ENCODE data around the gene RNF19B. TPM values are rescaled to one million over a fixed set of nuclear protein-coding genes. Genes with fewer than 3 reads are reported as not detected.

Gene RNF19B
- total RNA-seq, 1 donor from 2014 or later: 20.1 TPM

DNA sequence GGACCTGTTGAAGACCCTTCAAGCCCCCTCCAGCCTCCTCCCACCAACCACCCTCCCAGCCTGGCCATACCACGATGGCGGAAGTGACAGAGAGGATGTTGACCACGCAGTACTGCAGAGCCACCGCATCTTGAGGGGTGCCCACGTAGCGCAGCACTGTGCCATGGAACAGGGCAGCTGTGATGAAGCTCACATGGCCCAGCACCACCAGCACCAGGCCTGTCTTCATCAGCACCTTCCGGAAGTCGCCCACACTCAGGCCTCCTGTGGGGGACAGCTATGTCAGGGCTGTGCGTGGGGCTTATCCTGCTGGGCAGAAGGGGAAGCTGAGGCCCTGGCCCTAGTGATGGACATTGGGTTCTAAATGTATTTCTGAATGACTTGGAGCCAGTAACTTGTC is 66.6 kb downstream of the RNF19B start:
- Mint-ChIP-seq H3K27ac (no peak overlapping the region), H3K36me3 (no peaks in the 10 kb centered on the region), H3K27me3 (peaks cover 55% of the 10 kb centered on the region), H3K9me3 (no peaks in the 10 kb centered on the region), H3K4me1 (ENCODE audit: unreplicated experiment) (peaks cover 9% of the 10 kb centered on the region), H3K4me3 (no peak overlapping the region)
- no peak for TF ChIP-seq CTCF (conservative IDR thresholded peaks at IDR 0.05)
- no peak for DNase-seq (ENCODE audit: extremely low spot score, unreplicated experiment)

DNA sequence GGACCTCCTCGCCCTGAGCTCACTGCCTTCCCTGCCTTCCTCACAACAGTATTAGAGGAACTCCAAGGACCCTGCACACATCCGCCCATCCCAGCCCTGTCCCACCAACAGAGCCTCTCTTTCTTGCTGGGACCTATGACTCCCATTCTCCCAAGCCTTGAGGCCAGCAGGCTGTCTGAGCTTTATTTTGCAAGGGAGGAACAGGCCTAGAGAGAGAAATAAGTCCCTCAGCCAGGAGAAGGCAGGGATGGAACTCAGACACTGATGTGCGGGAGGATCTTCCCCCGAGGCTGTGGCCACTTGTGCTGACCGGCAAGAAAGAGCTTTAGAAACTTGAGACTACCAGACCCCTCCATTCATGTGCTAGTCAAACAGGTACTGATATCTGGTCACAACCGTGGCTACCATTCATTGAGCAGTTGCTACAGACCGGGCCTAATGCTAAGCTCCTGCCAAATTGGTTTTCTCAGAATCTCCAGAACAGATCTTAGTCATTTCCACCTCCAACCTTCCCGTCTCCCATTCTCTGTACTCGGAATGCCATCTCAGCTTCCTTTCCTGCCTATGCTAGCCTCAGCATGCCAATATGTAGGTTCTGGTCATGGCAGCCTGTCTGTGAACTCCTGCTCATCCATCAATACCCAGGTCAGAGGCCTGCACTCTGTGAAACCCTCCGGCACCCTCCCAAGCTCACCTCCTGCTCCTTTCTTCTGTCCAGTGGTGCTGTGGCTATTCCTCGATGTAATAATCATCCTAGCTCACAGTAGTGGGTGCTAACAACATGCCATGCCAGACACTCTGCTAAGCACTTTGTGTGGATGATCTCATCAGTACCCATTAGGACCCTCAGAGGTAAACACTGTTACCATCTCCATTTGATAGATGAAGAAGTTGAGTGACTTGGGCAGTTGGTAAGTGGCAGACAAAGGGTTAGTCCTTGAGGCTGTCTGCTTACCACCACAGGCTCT is 67.2 kb downstream of the RNF19B start:
- peak overlapping the region; percentile 5 for H3K27ac Mint-ChIP-seq
- TF ChIP-seq CTCF (conservative IDR thresholded peaks at IDR 0.05): no peak
- no peak for DNase-seq (ENCODE audit: extremely low spot score, unreplicated experiment)
- H3K36me3 Mint-ChIP-seq: no peaks in the 10 kb centered on the region
- H3K4me3 Mint-ChIP-seq: no peak overlapping the region
- H3K4me1 Mint-ChIP-seq (ENCODE audit: unreplicated experiment): peaks cover 12% of the 10 kb centered on the region
- H3K9me3 Mint-ChIP-seq: no peaks in the 10 kb centered on the region
- peaks cover 52% of the 10 kb centered on the region for H3K27me3 Mint-ChIP-seq

GRCh38 chr1:32896451-32896850 is 68.2 kb downstream of the RNF19B start:
- Mint-ChIP-seq H3K27me3 (peaks cover 48% of the 10 kb centered on the region), H3K4me1 (ENCODE audit: unreplicated experiment) (peaks cover 14% of the 10 kb centered on the region), H3K9me3 (no peaks in the 10 kb centered on the region), H3K36me3 (no peaks in the 10 kb centered on the region), H3K4me3 (peak overlapping the region; percentile 32), H3K27ac (peak overlapping the region; percentile 62)
- DNase-seq (ENCODE audit: extremely low spot score, unreplicated experiment): no peak
- no peak for TF ChIP-seq CTCF (conservative IDR thresholded peaks at IDR 0.05)

DNA sequence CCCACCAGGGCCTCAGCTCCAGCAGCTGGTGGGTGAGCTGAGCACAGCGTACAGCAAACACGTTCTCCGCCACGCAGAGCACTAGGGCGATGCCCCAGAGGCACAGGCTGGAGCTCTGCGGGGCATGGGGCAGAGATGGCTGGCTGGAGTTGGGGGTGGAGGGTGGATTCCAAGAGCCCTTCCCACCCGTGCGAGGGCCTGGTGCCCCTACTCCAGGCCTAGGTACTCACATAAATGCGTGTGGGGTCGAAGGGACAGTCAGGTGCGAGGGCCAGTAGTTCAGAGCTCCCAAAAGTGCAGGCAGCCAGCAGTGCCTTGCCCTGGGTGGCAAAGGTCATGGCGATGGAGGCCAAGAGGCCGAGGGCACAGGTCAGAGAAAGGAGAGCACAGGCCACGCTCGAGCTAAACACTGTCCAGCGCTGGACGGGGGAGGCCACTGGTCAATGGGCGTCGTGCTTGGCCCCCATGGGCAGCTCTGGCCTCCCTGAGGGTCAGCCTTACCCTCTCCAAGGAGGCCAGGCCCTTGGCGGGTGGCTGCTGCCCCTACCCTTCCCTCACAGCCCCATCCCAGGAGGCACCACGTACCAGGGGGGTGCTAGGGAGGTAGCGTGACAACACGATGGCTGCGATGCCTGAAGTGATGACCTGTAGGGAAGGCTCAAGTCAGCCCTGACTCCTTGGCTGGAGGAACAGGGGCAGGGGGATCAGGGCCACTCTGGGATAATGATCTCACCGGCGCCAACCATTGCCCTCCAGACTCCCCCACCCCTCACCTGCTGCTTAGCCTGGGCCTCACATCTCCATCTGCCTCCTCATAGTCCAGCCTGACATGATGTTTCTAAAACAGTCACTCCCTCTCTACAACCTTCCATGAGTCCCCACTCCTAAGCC is 69.0 kb downstream of the RNF19B start:
- no peak for TF ChIP-seq CTCF (conservative IDR thresholded peaks at IDR 0.05)
- no peaks in the 10 kb centered on the region for H3K9me3 Mint-ChIP-seq
- peak overlapping the region; percentile 41 for H3K4me3 Mint-ChIP-seq
- no peaks in the 10 kb centered on the region for H3K36me3 Mint-ChIP-seq
- peaks cover 53% of the 10 kb centered on the region for H3K27me3 Mint-ChIP-seq
- H3K4me1 Mint-ChIP-seq (ENCODE audit: unreplicated experiment): peaks cover 14% of the 10 kb centered on the region
- peak overlapping the region; percentile 62 for H3K27ac Mint-ChIP-seq
- no peak for DNase-seq (ENCODE audit: extremely low spot score, unreplicated experiment)

DNA sequence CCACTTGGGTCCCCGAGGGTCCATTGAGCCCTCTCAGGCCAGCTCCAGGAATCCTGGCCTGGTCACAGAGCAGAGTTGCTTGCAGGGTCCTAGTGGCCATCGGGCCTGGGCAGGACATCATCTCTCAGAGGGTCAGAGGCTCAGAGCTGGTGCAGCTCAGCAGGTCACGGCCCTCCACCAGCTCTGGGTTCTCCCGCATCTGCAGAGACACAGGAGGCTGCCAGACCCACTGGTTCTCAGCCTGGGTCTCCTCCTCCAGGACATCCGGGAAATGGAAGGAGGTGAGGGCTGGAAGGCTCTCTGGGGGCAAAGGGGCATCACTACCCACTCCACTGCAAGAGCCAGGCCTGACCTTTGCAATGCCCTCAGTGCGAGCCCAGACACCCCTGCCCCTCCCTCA is 69.9 kb downstream of the RNF19B start:
- no peak for DNase-seq (ENCODE audit: extremely low spot score, unreplicated experiment)
- TF ChIP-seq CTCF (conservative IDR thresholded peaks at IDR 0.05): no peak
- Mint-ChIP-seq H3K4me3 (no peak overlapping the region), H3K4me1 (ENCODE audit: unreplicated experiment) (peaks cover 19% of the 10 kb centered on the region), H3K36me3 (no peaks in the 10 kb centered on the region), H3K27ac (no peak overlapping the region), H3K9me3 (no peaks in the 10 kb centered on the region), H3K27me3 (peaks cover 53% of the 10 kb centered on the region)
